Left ventricle myocardium inferior (tissue), 1 donor: ENCODE data around the gene FHIT. TPM values are rescaled to one million over a fixed set of nuclear protein-coding genes. Genes with fewer than 3 reads are reported as not detected.

Experiments used
- DNase-seq: peaks from one replicate; pipeline ENCODE4 v3.0.0-alpha.2; 2020
- H3K27ac ChIP-seq: fragments of 200-600 bp; replicated peaks from 2 replicates; pipeline ENCODE4 v1.8.0; 2021
- H3K27me3 ChIP-seq: fragments of 200-600 bp; 2 replicates; pipeline ENCODE4 v1.8.0; 2021; ENCODE audit warnings: low read depth
- H3K36me3 ChIP-seq: fragments of 200-600 bp; 2 replicates; pipeline ENCODE4 v1.8.0; 2021
- H3K4me1 ChIP-seq: fragments of 200-600 bp; 2 replicates; pipeline ENCODE4 v1.8.0; 2021
- H3K4me3 ChIP-seq: fragments of 200-600 bp; 2 replicates; pipeline ENCODE4 v1.8.0; 2021; ENCODE audit warnings: mild to moderate bottlenecking, moderate library complexity
- H3K9me3 ChIP-seq: fragments of 200-600 bp; replicated peaks from 2 replicates; pipeline ENCODE4 v1.8.0; 2021
- intact Hi-C: fragments of 100-400 bp; cut with micrococcal nuclease; formaldehyde crosslinking; loops from one replicate; pipeline ENCODE4 v1.11.0; 2022
- total RNA-seq: library from RNA; stranded (reverse); fragmentation: NEBNext Ultra II Directional; extraction: Animal tissue kit (Norgen Biotek cat#: 25700); gene quantifications from one replicate; pipeline ENCODE4 v1.2.1, GENCODE V29; 2021
- TF ChIP-seq, protein P1 (sequence below): fragments of 200-600 bp; IDR thresholded peaks from 2 replicates; pipeline ENCODE4 v1.8.0; 2021; ENCODE audit warnings: antibody characterized with exemption, mild to moderate bottlenecking, borderline replicate concordance
- donor health status: DM: no; HTN: yes; CAD: no; lungs with severe emphysema.

FHIT gene
- total RNA-seq, 1 donor from 2014 or later: 16.0 TPM

DNA sequence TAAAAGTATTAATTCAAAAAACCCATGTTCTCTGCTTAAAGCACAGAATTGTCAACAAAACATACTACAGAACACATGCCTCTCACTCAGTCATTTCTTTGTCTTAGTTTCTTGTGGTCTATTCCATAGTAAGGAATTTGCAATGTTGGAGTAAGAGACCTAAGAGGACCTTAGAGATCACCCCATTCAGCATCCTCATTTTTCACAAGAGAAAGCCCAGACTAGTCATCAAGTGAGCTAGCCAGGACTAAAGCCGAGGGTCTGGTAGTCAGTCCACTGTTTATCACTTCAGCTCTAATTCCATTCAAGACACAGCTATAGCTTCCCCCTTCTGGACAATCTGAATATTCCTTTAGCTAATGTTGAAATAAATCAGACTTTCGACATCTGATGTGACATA, 601.1 kb downstream of the FHIT start:
- H3K4me3 ChIP-seq: no peak overlapping the region
- no peaks in the 10 kb centered on the region for H3K27me3 ChIP-seq
- intact Hi-C loops: no loop called here
- TF ChIP-seq, protein P1, sequence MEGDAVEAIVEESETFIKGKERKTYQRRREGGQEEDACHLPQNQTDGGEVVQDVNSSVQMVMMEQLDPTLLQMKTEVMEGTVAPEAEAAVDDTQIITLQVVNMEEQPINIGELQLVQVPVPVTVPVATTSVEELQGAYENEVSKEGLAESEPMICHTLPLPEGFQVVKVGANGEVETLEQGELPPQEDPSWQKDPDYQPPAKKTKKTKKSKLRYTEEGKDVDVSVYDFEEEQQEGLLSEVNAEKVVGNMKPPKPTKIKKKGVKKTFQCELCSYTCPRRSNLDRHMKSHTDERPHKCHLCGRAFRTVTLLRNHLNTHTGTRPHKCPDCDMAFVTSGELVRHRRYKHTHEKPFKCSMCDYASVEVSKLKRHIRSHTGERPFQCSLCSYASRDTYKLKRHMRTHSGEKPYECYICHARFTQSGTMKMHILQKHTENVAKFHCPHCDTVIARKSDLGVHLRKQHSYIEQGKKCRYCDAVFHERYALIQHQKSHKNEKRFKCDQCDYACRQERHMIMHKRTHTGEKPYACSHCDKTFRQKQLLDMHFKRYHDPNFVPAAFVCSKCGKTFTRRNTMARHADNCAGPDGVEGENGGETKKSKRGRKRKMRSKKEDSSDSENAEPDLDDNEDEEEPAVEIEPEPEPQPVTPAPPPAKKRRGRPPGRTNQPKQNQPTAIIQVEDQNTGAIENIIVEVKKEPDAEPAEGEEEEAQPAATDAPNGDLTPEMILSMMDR: no peak
- no peak for DNase-seq
- no peaks in the 10 kb centered on the region for H3K9me3 ChIP-seq
- no peak overlapping the region for H3K27ac ChIP-seq
- no peaks in the 10 kb centered on the region for H3K36me3 ChIP-seq
- H3K4me1 ChIP-seq: no peaks in the 10 kb centered on the region

DNA sequence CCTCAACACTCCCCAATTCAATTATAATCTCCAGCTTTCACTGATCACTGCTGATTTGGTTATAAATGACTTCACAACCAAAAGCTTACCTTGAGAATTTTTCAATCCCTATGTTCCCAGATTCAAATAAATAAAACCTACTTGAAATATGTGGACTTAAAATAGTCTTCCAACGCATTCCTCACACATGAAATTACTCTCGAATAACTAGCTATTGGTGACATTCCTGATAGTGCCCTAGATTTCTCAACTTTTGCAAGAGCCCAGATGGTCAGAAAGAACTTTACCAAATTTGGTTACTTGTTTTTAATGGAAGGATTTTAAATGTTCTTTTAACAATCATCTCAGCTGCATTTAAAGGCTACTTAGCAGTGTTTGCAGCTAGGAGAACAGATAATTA, 605.5 kb downstream of the FHIT start:
- no peak overlapping the region for H3K27ac ChIP-seq
- DNase-seq: no peak
- intact Hi-C loops: no loop called here
- TF ChIP-seq, protein P1: no peak
- H3K36me3 ChIP-seq: no peaks in the 10 kb centered on the region
- no peak overlapping the region for H3K4me3 ChIP-seq
- no peaks in the 10 kb centered on the region for H3K27me3 ChIP-seq
- no peaks in the 10 kb centered on the region for H3K4me1 ChIP-seq
- no peaks in the 10 kb centered on the region for H3K9me3 ChIP-seq

DNA sequence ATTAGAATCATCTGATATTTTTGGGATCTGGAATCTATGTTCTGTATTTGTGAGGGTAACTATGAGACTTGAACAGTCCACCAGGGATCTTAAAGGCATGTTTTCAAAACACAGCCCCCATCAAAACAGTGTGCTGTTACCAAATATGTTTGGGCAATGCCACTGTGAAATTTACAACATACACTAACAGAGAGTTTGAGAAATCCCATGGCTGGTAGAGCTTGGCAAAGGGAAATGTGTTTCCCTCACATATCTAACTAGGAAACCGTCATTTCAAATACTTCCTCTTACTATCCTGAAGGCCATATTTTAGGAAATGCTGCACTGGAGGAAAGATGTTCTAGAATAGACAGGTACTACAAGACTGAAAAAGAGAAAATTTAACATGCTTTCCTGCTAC, 607.4 kb downstream of the FHIT start:
- Histone ChIP-seq H3K4me3 (no peak overlapping the region), H3K36me3 (no peaks in the 10 kb centered on the region), H3K9me3 (no peaks in the 10 kb centered on the region), H3K27me3 (no peaks in the 10 kb centered on the region), H3K4me1 (no peaks in the 10 kb centered on the region), H3K27ac (no peak overlapping the region)
- intact Hi-C loops: no loop called here
- DNase-seq: no peak
- TF ChIP-seq, protein P1: no peak

GRCh38 chr3:60641354-60641753, 609.9 kb downstream of the FHIT start:
- no peaks in the 10 kb centered on the region for H3K4me1 ChIP-seq
- DNase-seq: no peak
- intact Hi-C loops: no loop called here
- TF ChIP-seq, protein P1: no peak
- no peak overlapping the region for H3K4me3 ChIP-seq
- no peaks in the 10 kb centered on the region for H3K27me3 ChIP-seq
- H3K9me3 ChIP-seq: no peaks in the 10 kb centered on the region
- no peak overlapping the region for H3K27ac ChIP-seq
- no peaks in the 10 kb centered on the region for H3K36me3 ChIP-seq

- Histone ChIP-seq H3K27ac (no peak overlapping the region), H3K9me3 (no peaks in the 10 kb centered on the region), H3K36me3 (no peaks in the 10 kb centered on the region), H3K4me1 (no peaks in the 10 kb centered on the region), H3K27me3 (no peaks in the 10 kb centered on the region), H3K4me3 (no peak overlapping the region)
- TF ChIP-seq, protein P1: no peak
- intact Hi-C loops: no loop called here
- DNase-seq: no peak
Measured at GRCh38 chr3:60636846-60637245, 614.4 kb downstream of the FHIT start.

GRCh38 chr3:60633644-60634043, 617.6 kb downstream of the FHIT start:
- Histone ChIP-seq H3K36me3 (no peaks in the 10 kb centered on the region), H3K27ac (no peak overlapping the region), H3K9me3 (no peaks in the 10 kb centered on the region), H3K4me1 (peaks cover 4% of the 10 kb centered on the region), H3K4me3 (no peak overlapping the region), H3K27me3 (no peaks in the 10 kb centered on the region)
- TF ChIP-seq, protein P1: no peak
- DNase-seq: no peak
- intact Hi-C loops: no loop called here
